Brain microvascular endothelial cell (primary cell): ENCODE measurements around the gene FRMD5.

Experiments used
- DNase-seq: peaks from one replicate; pipeline ENCODE4 v3.0.0-alpha.2; 2020
- H3K27ac ChIP-seq: fragments of 250-450 bp; sonication (Bioruptor Pico); 2 replicates; pipeline ENCODE4 v1.5.1; 2020; ENCODE audit warnings: mild to moderate bottlenecking, moderate library complexity
- H3K27me3 ChIP-seq: fragments of 250-450 bp; sonication (Bioruptor Pico); replicated peaks from 2 replicates; pipeline ENCODE4 v1.5.1; 2020; ENCODE audit warnings: mild to moderate bottlenecking
- H3K36me3 ChIP-seq: fragments of 250-450 bp; sonication (Bioruptor Pico); replicated peaks from 2 replicates; pipeline ENCODE4 v1.5.1; 2020; ENCODE audit warnings: mild to moderate bottlenecking
- H3K4me3 ChIP-seq: 2 replicates; pipeline ENCODE4 v1.5.1; 2011; ENCODE audit warnings: low read depth, mild to moderate bottlenecking, control low read depth, low read length, moderate library complexity
- in situ Hi-C: cut with HindIII; loops from 2 replicates; pipeline ENCODE4 v1.10.0; 2017; ENCODE audit warnings: low sequenced_read_pairs, low pct_ligation_motif_present
- TF ChIP-seq, protein P1 (sequence below): IDR thresholded peaks from 2 replicates; pipeline ENCODE4 v1.5.1; 2011; ENCODE audit warnings: low read depth, mild to moderate bottlenecking, moderate library complexity, low read length, control low read depth, inconsistent platforms; ENCODE audit errors: missing control alignments

FRMD5 gene

DNA sequence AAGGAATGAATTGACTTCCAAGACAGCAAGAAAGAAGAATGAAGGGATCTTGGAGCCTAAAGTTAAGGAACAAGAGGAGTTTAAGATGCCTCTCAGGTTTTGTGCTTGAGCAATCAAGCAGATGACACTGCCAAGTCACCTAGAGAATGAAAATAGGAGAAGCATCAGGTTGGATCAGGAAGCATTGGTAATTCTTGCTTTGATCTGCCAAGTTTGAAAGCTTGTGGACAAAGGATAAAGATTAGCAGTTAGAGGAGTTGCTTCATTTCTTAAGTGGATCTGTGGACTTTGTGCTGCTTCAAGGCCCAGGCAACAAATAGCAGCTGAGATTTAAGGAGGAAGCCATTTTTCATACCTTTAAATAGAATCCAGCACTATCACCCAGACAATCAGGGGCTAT is 35.6 kb downstream of the FRMD5 start:
- TF ChIP-seq, protein P1, sequence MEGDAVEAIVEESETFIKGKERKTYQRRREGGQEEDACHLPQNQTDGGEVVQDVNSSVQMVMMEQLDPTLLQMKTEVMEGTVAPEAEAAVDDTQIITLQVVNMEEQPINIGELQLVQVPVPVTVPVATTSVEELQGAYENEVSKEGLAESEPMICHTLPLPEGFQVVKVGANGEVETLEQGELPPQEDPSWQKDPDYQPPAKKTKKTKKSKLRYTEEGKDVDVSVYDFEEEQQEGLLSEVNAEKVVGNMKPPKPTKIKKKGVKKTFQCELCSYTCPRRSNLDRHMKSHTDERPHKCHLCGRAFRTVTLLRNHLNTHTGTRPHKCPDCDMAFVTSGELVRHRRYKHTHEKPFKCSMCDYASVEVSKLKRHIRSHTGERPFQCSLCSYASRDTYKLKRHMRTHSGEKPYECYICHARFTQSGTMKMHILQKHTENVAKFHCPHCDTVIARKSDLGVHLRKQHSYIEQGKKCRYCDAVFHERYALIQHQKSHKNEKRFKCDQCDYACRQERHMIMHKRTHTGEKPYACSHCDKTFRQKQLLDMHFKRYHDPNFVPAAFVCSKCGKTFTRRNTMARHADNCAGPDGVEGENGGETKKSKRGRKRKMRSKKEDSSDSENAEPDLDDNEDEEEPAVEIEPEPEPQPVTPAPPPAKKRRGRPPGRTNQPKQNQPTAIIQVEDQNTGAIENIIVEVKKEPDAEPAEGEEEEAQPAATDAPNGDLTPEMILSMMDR, result no peak

DNA sequence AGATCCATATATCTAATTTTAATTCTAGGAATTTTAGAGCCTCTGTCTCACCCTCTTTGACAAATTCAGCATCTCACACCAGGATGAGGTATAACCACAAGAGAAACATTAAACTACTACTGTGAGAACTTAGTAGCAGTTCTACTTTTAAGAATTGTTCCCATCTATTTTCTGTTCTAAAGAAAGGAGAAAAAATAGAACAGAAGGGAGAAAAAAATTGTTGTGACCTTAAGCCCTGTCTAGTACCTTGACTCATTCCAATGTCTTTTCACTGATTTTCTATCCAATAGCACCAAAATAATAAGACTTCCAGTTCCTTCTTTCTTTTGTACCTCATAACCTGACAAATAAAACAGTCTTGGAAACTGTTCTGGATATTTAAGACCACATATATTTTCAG is 37.0 kb downstream of the FRMD5 start:
- no peaks in the 10 kb centered on the region for H3K36me3 ChIP-seq
- in situ Hi-C loops, result no loop called here
- peak overlapping the region; percentile 93 for H3K27ac ChIP-seq

More for the DNA sequence above, 35.6 kb downstream of the FRMD5 start:
- Histone ChIP-seq H3K27ac (peak overlapping the region; percentile 93), H3K27me3 (no peaks in the 10 kb centered on the region), H3K36me3 (no peaks in the 10 kb centered on the region), H3K4me3 (no peak overlapping the region)
- DNase-seq, result no peak
- in situ Hi-C loops, result no loop called here

DNA sequence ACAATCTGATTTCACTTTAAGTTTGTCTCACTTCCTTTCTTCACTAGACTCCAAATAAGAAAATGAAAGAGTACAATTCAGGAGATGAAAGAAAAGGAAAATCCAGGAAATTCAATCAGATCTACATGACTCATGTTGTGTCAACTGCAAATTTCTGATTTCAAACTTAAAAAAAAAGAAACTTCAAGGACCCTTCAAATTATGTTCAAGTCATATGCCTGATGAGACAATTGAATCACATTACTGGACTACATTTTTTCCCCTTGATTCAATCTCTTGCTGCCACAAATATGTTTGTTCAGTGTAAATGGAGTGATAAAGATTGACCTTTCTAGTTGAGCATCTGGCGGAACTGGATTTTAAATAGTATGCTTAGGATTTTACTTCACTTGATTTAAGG is 37.4 kb downstream of the FRMD5 start:
- TF ChIP-seq, protein P1, result no peak
- in situ Hi-C loops, result no loop called here
- peak overlapping the region; percentile 93 for H3K27ac ChIP-seq
- H3K4me3 ChIP-seq, result no peak overlapping the region
- H3K36me3 ChIP-seq, result no peaks in the 10 kb centered on the region
- H3K27me3 ChIP-seq, result no peaks in the 10 kb centered on the region
- peak; percentile 76 for DNase-seq

More for the DNA sequence above, 37.0 kb downstream of the FRMD5 start:
- no peak for DNase-seq
- no peak overlapping the region for H3K4me3 ChIP-seq
- no peaks in the 10 kb centered on the region for H3K27me3 ChIP-seq
- TF ChIP-seq, protein P1, result no peak

DNA sequence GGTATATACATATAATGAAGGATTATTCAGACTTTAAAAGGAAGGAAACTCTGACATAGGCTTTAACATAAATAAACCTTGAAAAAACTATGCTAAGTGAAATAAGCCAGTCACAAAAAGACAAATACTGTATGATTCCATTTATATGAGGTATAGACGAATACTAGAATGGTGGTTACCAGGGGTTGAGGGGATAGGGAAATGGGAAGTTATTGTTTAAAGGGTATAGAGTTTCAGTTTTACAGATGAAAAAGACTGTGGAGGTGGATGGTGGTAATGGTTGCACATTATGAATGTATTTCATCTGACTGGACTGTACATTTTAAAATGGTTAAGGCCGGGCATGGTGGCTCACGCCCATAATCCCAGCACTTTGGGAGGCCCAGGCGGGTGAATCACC is 41.7 kb downstream of the FRMD5 start:
- DNase-seq, result no peak
- H3K36me3 ChIP-seq, result no peaks in the 10 kb centered on the region
- no peak overlapping the region for H3K27ac ChIP-seq
- H3K4me3 ChIP-seq, result no peak overlapping the region
- no peaks in the 10 kb centered on the region for H3K27me3 ChIP-seq
- TF ChIP-seq, protein P1, result no peak
- in situ Hi-C loops, result no loop called here

DNA sequence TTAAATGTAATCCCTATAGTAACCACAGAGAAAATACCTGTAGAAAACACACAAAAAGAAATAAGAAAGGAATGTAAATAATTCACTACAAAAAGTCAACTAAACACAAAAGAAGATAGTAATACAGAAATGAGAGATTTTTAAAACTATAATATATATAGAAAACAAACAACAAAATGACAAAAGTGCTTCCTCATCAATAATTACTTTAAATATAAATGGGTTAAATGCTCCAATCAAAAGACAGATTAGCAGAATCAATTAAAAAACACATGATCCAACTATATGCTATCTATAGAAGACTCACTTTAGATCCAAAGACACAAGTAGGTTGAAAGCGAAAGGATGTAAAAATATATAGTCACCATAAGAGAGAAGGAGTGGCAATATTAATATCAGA is 45.8 kb downstream of the FRMD5 start:
- DNase-seq, result no peak
- in situ Hi-C loops, result no loop called here

DNA sequence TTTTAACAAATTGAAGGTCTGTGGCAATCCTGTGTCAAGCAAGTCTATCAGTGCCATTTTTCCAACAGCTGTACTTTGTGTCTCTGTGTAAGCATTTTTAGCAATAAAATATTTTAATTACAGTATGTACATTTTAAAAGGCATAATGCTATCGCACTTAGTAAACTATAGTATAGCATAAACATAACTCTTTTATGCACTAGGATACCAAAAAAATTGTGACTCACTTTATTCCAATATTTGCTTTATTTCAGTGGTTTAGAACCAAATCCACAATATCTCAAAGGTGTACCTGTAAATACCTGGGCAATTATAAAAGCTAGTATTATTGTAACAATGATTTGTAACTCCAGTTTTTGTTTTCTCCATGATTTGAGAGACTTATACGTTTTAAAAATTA is 46.5 kb downstream of the FRMD5 start:
- no peaks in the 10 kb centered on the region for H3K27me3 ChIP-seq
- H3K27ac ChIP-seq, result no peak overlapping the region
- no peaks in the 10 kb centered on the region for H3K36me3 ChIP-seq
- no peak for DNase-seq
- in situ Hi-C loops, result no loop called here
- TF ChIP-seq, protein P1, result no peak
- no peak overlapping the region for H3K4me3 ChIP-seq

More for the DNA sequence above, 45.8 kb downstream of the FRMD5 start:
- Histone ChIP-seq H3K27ac (no peak overlapping the region), H3K36me3 (no peaks in the 10 kb centered on the region), H3K27me3 (no peaks in the 10 kb centered on the region), H3K4me3 (no peak overlapping the region)
- TF ChIP-seq, protein P1, result no peak
